Fibroblast of mammary gland (primary cell): ENCODE results near the gene HOXC10.

Source experiments
- DNase-seq: peaks from one replicate; pipeline ENCODE4 v3.0.0-alpha.2; 2010; ENCODE audit warnings: low read depth
- H3K4me3 ChIP-seq: 2 replicates; pipeline ENCODE4 v1.5.1; 2011; ENCODE audit warnings: low read depth, mild to moderate bottlenecking, low read length, moderate library complexity; ENCODE audit not compliant: control insufficient read depth
- CTCF ChIP-seq: conservative IDR thresholded peaks from 2 replicates; pipeline ENCODE4 v1.5.1; 2011; ENCODE audit warnings: low read depth, low read length, inconsistent platforms; ENCODE audit not compliant: control insufficient read depth, insufficient read depth

The HOXC10 gene

DNA sequence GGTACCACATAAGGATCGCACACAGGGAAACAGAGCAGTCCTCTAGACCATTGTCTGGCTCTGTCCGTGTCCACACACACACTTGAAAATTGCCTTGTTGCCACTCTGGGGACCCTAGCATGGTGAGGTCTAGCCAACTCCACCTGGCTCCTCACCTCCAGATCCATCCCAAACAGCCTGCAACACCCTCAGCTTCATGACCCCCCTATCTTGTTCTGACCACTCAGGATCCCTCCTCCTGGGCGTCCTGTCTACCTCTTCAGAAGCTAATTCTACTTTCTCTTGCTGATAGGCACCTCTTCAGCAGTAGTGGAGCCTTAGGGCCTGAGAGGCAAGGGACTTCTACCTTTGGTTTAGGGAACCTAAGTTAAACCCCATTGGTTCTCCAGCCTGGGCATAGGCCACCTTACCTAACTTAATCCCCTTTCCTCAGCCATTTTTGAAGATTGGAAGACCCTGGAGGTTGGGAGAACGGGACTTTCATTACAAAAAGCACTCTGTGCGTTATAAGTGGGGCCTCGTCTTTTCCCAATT is 47.2 kb downstream of the HOXC10 start:
- TF ChIP-seq CTCF: no peak
- no peak overlapping the region for H3K4me3 ChIP-seq
- no peak for DNase-seq

DNA sequence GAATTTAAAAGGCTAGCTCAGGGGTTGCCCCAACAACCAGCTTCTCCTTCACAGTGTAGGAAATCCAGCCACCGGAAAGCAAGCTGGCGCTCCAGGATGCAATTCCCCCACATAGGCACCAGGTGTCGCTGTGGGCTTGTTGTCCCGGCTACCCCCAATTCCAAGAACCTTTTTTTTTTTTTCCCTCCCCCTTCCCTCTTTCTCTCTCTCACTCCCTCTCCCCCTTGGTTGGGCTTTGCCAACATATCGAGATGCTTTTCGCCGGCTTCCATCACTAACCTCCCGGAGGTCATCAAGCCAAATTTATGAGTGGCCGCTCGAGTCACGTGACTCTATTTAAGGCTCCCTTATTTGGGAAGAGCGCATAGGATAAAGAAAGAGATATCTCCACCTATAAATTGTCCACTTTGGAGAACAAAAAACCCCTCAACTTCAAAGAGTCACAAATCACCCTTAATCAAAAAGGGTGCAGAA is 47.7 kb downstream of the HOXC10 start, which contains the start of gene HOXC5:
TSS of gene HOXC5 (plus strand) at position 424 of the 474 bp plus-strand sequence. CDS start 73 bp downstream, outside the sequence.
- peak; percentile 98 for TF ChIP-seq CTCF
- peak; percentile 98 for DNase-seq
- peak within 1 kb of the TSS; percentile 52 for H3K4me3 ChIP-seq

- peak overlapping the region; percentile 52 for H3K4me3 ChIP-seq
- DNase-seq: peak; percentile 60
Observed at GRCh38 chr12:54033106-54033979, 48.4 kb downstream of the HOXC10 start.

GRCh38 chr12:54033980-54034784 is 49.2 kb downstream of the HOXC10 start:
- peak; percentile 66 for DNase-seq
- peak overlapping the region; percentile 52 for H3K4me3 ChIP-seq
- TF ChIP-seq CTCF: no peak

More at GRCh38 chr12:54033106-54033979, 48.4 kb downstream of the HOXC10 start:
- TF ChIP-seq CTCF: no peak

DNA sequence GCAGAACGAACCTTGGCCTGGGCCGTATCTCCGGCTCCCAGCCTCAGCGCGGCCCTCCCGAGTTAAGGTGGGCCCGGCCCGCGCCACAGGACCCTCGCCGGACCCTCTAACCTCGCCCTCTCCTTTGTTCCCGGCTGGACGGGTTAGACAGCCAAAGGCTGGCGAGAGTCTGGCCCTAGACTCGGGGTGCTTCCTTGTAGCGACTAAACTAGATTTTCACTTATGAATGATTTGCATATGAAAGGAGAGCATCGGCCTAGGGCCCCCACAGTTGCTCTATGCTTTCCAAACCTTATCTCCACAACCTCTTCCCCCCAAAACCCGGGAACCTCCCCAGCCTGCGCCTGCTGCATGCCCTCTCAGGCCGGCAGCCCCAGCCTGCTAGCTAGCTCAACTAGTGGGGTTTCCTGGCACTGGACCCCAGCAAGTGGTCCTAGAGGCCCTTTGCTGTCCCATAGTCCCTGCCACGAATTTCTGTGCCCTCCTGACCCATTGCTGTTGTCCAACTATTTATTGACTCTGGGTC is 49.9 kb downstream of the HOXC10 start:
- TF ChIP-seq CTCF: no peak
- DNase-seq: no peak
- H3K4me3 ChIP-seq: peak overlapping the region; percentile 52
